Stimulated activated CD8-positive, alpha-beta memory T cell treated with anti-CD3 and anti-CD28 coated beads, Interleukin-15, amount 100 ng/mL, for 4 hours (primary cell): ENCODE measurements around the gene AGBL3.

Experiments used
- DNase-seq, 2 donors: peaks; one replicate each; pipeline ENCODE4 v3.0.0-alpha.2; 2020; ENCODE audit warnings: low read depth in 2 of 2

Gene AGBL3

GRCh38 chr7:134986363-134987251 is at the start of gene AGBL3:
Gene AGBL3 (plus strand): TSS chr7:134986508. CDS start chr7:134987934, 1,426 bp downstream.
- peak; percentile 78 to 81 for DNase-seq

GRCh38 chr7:134936893-134937510 is 49.3 kb upstream of the AGBL3 start:
- DNase-seq, result no peak

- no peak for DNase-seq
These were observed 48.2 kb upstream of the AGBL3 start for GRCh38 chr7:134938141-134938540.

GRCh38 chr7:134939136-134939535 is 47.2 kb upstream of the AGBL3 start:
- DNase-seq, result no peak

GRCh38 chr7:134940729-134941128 is 45.6 kb upstream of the AGBL3 start:
- DNase-seq, result no peak

GRCh38 chr7:134941185-134941900 is 45.0 kb upstream of the AGBL3 start:
- DNase-seq, result no peak

- no peak for DNase-seq
These were observed 44.4 kb upstream of the AGBL3 start for GRCh38 chr7:134941952-134942351.

- no peak for DNase-seq
These were observed 43.4 kb upstream of the AGBL3 start for GRCh38 chr7:134942690-134943466.

- DNase-seq, result no peak
These were observed 42.4 kb upstream of the AGBL3 start for GRCh38 chr7:134943785-134944400.

- no peak for DNase-seq
These were observed 40.6 kb upstream of the AGBL3 start for GRCh38 chr7:134945691-134946090.

- DNase-seq, result no peak
These were observed 40.0 kb upstream of the AGBL3 start for GRCh38 chr7:134946260-134946659.

- DNase-seq, result no peak
These were observed 39.0 kb upstream of the AGBL3 start for GRCh38 chr7:134947329-134947728.

- no peak for DNase-seq
These were observed 38.5 kb upstream of the AGBL3 start for GRCh38 chr7:134947831-134948230.

- DNase-seq, result no peak
These were observed 38.1 kb upstream of the AGBL3 start for GRCh38 chr7:134948246-134948645.

GRCh38 chr7:134948736-134949135 is 37.6 kb upstream of the AGBL3 start:
- no peak for DNase-seq

- DNase-seq, result no peak
These were observed 37.1 kb upstream of the AGBL3 start for GRCh38 chr7:134949171-134949570.

- DNase-seq, result no peak
These were observed 31.9 kb upstream of the AGBL3 start for GRCh38 chr7:134954197-134955082.

GRCh38 chr7:134957005-134957404 is 29.3 kb upstream of the AGBL3 start:
- DNase-seq, result no peak

GRCh38 chr7:134959810-134960209 is 26.5 kb upstream of the AGBL3 start:
- no peak for DNase-seq

GRCh38 chr7:134962270-134962780 is 24.0 kb upstream of the AGBL3 start:
- DNase-seq, result no peak
